ENCODE measurements around the gene ENOX2.
"Not testable (repeated sequence)": the region's sequence is repeated elsewhere in the genome, so short reads cannot be mapped to it uniquely, and the experiment has no call there.

ENOX2 gene

DNA sequence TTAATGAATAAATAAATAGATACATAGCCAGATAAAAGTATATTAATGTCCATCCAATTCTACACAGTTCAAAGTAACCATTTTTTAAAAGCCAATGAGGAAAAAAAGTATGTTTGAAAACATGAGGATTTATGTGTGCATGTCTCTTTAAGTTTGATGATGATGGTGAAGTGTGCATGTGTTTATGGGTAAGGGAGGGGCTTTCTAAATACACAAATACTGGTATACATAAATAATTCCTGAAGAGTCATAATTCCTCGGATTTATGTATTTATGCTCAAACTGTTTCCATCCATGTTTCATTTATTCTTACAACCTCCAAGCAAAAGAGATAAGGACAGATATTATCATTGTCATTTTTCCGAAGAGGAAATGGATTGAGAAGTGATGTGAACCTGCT is 75.4 kb downstream of the ENOX2 start:
- Mint-ChIP-seq H3K9me3 (no peaks in the 10 kb centered on the region), H3K27me3 (no peaks in the 10 kb centered on the region), H3K36me3 (peaks cover 0 to 3% of the 10 kb centered on the region in 2 donors), H3K27ac (no peak overlapping the region), H3K4me1 (peaks cover 4 to 25% of the 10 kb centered on the region in 2 donors), H3K4me3 (no peak overlapping the region)
- no peak for DNase-seq
- ATAC-seq (replicated peaks), result no peak

DNA sequence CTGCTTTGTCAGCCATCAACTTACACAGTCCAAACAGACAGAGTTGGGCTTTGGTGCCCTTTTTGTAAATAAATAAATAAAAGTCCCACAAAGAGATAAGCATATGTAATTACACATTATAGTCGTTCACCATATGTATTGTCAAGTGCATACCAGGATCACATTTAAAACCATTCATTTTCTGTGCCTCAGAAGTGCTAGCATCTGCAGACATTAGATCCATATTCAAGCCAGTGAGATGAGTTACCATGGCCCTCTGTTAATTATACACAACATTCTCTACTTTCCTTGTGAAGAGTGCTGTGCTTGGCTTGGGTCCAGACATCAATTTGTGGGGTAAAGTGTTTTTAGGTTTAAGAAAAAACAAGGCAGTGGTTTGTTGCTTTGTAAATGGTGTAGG is 76.8 kb downstream of the ENOX2 start:
- no peak for ATAC-seq (replicated peaks)
- Mint-ChIP-seq H3K27ac (no peak overlapping the region), H3K9me3 (no peaks in the 10 kb centered on the region), H3K4me3 (no peak overlapping the region), H3K4me1 (peaks cover 3 to 13% of the 10 kb centered on the region in 2 donors), H3K36me3 (peaks cover 0 to 3% of the 10 kb centered on the region in 2 donors), H3K27me3 (no peaks in the 10 kb centered on the region)
- no peak for DNase-seq

DNA sequence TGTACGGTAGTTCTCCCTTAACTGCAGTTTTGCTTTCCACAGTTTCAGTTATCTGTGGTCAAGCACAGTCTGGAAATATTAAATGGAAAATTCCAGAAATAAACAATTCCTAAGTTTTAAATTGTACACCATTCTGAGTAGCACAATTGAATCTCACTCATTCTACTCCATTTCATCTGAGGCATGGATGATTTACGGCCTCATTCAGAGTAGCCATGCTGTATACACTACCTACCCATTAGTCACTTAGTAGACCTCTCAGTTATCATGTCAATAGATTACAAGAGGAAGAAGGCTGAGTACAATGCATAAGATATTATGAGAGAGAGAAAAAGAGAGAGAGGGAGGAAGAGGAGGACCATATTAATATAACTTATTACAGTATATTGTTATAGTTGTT is 77.5 kb downstream of the ENOX2 start:
- ATAC-seq (replicated peaks) (no peak), DNase-seq (no peak)
- Mint-ChIP-seq H3K36me3 (peaks cover 1 to 3% of the 10 kb centered on the region in 2 donors), H3K4me1 (peaks cover 3 to 6% of the 10 kb centered on the region in 2 donors), H3K9me3 (peaks cover 0 to 2% of the 10 kb centered on the region in 2 donors), H3K4me3 (no peak overlapping the region), H3K27me3 (no peaks in the 10 kb centered on the region), H3K27ac (no peak overlapping the region)

DNA sequence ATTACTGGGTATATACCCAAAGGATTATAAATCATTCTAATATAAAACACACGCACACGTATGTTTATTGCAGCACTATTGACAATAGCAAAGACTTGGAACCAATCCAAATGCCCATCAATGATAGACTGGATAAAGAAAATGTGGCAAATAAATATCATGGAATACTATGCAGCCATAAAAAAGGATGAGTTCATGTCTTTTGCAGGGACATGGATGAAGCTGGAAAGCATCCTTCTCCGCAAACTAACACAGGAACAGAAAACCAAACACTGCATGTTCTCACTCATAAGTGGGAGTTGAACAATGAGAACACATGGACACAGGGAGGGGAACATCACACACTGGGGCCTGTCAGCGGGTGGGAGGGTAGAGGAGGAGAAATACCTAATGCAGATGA is 83.6 kb downstream of the ENOX2 start:
- not testable (repeated sequence) for DNase-seq; ATAC-seq (replicated peaks); H3K4me1 Mint-ChIP-seq; H3K9me3 Mint-ChIP-seq; H3K27me3 Mint-ChIP-seq; H3K27ac Mint-ChIP-seq; H3K4me3 Mint-ChIP-seq; H3K36me3 Mint-ChIP-seq

DNA sequence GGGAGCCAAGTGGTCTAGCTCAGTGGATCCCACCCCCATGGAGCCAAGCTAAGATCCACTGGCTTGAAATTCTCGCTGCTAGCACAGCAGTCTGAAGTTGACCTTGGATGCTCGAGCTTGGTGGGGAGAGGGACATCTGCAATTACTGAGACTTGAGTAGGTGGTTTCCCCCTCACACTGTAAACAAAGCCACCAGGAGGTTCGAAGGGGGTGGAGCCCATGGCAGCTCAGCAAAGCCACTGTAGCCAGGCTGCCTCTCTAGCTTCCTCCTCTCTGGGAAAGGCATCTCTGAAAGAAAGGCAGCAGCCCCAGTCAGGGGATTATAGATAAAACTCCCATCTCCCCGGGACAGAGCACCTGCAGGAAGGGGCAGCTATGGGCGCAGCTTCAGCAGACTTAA is 89.1 kb downstream of the ENOX2 start:
- H3K36me3 Mint-ChIP-seq, result peaks cover 6 to 11% of the 10 kb centered on the region in 2 donors
- H3K4me3 Mint-ChIP-seq; H3K4me1 Mint-ChIP-seq; H3K27me3 Mint-ChIP-seq; H3K9me3 Mint-ChIP-seq; DNase-seq; H3K27ac Mint-ChIP-seq; ATAC-seq (replicated peaks): not testable (repeated sequence)

DNA sequence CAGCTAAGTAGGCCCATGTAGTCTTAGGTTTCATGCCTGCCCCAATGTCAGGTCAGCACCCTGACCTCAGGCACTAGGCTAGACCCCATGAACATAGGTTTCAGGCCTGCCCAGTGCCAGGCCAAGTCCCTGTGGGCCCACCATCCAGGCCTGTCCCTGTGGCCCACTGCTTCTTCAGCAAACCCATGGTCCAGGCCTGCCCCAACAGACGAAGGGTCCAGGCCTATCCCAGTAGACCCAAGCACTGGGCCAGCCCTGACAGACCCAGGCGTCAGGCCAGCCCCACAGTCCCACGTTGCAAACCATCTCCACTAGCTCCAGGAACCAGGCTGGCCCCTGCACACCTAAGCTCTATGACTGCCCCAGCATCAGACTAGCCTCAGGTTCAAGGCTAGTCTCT is 92.4 kb downstream of the ENOX2 start:
- Mint-ChIP-seq H3K36me3 (peaks cover 6 to 11% of the 10 kb centered on the region in 2 donors), H3K4me3 (no peak overlapping the region), H3K27me3 (no peaks in the 10 kb centered on the region), H3K4me1 (no peaks in the 10 kb centered on the region), H3K9me3 (peaks cover 2 to 8% of the 10 kb centered on the region in 2 donors), H3K27ac (no peak overlapping the region)
- DNase-seq (no peak), ATAC-seq (replicated peaks) (no peak)

DNA sequence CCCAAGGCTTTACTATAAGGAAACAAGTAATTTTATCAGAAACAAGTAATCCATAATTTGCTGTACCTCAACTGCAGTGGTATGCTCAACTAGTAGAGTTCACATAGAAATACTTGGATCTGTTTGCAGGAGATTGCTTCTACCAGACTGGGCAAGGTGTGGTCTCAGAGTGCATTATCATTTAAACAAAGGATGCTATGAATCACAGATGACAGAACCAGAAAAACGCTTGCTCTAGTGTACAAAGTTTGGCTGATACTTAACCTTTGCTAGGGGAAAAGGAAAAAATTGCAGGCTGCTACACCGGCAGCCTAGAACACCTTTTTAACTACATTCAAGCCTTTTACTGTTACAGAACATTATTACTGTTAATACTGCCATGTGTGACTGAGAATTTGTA is 97.1 kb downstream of the ENOX2 start:
- H3K9me3 Mint-ChIP-seq, result no peaks in the 10 kb centered on the region
- H3K4me3 Mint-ChIP-seq, result no peak overlapping the region
- ATAC-seq (replicated peaks) (no peak), DNase-seq (no peak)
- H3K36me3 Mint-ChIP-seq, result no peaks in the 10 kb centered on the region
- no peaks in the 10 kb centered on the region for H3K27me3 Mint-ChIP-seq
- no peaks in the 10 kb centered on the region for H3K4me1 Mint-ChIP-seq
- no peak overlapping the region for H3K27ac Mint-ChIP-seq

DNA sequence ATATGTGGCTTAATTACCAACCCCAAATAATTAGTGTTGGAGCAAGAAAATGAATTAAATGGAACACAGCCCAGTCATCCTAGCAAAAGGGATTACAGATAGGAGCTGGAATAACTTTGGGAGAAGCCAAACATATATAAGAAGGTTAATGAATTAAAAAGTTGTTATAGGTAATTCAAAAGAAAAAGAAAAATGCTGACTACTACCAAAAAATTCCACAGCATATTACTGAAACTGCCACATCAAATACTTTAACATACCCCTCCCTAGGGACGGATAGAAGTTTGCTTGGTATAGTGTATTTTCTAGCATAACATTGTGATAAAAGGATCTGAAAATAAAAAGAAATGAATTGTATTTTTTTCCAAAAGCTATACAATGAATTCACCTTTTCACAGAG is 99.5 kb downstream of the ENOX2 start:
- H3K36me3 Mint-ChIP-seq, result no peaks in the 10 kb centered on the region
- DNase-seq, result no peak
- ATAC-seq (replicated peaks), result no peak
- no peaks in the 10 kb centered on the region for H3K9me3 Mint-ChIP-seq
- no peak overlapping the region for H3K4me3 Mint-ChIP-seq
- no peaks in the 10 kb centered on the region for H3K27me3 Mint-ChIP-seq
- no peak overlapping the region for H3K27ac Mint-ChIP-seq
- no peaks in the 10 kb centered on the region for H3K4me1 Mint-ChIP-seq

DNA sequence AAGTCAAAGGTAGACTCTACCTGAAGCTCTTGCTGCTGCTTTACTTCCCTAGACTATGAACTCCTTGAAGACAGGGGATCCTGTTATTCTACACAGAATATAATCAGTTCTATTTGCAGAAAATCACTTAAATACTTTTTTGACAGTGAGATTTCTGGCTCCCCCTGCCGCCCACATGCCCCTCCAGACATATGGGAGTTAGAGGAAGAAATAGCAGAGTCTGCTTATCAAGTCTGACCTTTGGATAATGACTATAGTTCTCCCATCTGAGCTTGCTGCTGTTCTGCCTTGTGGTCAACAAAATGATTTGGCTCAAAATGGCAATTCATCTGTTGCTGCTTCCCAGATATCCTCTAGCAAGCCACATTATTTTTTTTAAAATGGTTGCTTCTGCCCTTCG is 101.1 kb downstream of the ENOX2 start:
- Mint-ChIP-seq H3K27ac (no peak overlapping the region), H3K27me3 (no peaks in the 10 kb centered on the region), H3K9me3 (no peaks in the 10 kb centered on the region), H3K4me1 (no peaks in the 10 kb centered on the region), H3K4me3 (no peak overlapping the region), H3K36me3 (no peaks in the 10 kb centered on the region)
- ATAC-seq (replicated peaks) (no peak), DNase-seq (no peak)

DNA sequence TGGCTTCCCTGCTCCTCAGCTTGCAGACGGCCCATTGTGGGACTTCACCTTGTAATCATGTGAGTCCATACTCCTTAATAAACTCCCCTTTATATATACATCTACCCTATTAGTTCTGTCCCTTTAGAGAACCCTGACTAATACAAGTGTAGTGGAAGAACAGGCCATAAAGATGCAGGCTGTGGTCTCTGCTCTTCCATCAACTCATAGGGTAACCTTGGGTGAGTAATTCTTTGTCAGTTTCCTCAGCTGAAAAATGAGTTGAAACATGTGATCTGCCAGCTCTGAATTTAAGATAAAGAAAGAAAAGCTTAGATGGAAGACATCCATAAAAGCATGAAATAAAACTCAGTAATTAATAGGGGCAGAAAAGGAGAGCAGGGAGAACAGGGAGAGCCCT is 103.6 kb downstream of the ENOX2 start:
- Mint-ChIP-seq H3K36me3 (no peaks in the 10 kb centered on the region), H3K4me1 (no peaks in the 10 kb centered on the region), H3K9me3 (no peaks in the 10 kb centered on the region), H3K4me3 (no peak overlapping the region), H3K27ac (no peak overlapping the region), H3K27me3 (no peaks in the 10 kb centered on the region)
- DNase-seq, result no peak
- ATAC-seq (replicated peaks), result no peak

DNA sequence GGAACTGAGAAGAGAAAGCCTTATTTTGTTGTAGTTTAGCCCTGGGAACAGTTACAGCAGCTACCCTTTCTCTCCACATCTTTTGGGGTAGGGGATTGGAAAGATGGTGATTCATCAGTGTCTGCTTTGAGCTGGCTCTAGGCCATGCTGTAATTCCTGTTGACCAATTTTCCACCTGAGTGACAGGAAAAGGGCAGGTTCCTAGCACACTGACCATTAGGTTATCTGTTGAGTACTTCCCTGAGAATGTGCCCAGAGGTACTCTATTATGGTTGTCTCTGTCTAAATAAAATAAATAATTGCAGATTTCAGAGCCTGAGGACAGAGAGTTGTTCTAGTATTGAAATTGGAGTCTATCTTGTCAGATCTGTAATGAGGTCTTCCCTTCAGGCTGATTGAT is 109.0 kb downstream of the ENOX2 start:
- Mint-ChIP-seq H3K4me1 (no peaks in the 10 kb centered on the region), H3K36me3 (no peaks in the 10 kb centered on the region), H3K4me3 (no peak overlapping the region), H3K27ac (no peak overlapping the region), H3K9me3 (no peaks in the 10 kb centered on the region), H3K27me3 (no peaks in the 10 kb centered on the region)
- no peak for DNase-seq
- ATAC-seq (replicated peaks), result no peak

DNA sequence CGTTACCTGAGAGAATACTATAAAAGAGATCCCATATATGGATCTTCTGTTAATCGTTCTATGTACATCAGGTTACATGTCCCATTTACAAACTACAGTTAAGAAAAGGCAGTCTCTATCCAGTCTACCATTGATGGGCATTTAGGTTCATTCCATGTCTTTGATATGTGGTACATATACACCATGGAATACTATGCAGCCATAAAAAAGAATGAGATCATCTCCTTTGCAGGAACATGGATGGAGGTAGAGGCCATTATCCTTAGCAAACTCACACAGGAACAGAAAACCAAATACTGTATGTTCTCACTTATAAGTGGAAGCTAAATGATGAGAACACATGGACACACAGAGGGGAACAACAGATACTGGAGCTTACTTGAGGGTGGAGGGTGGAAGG is 111.1 kb downstream of the ENOX2 start:
- ATAC-seq (replicated peaks); H3K27me3 Mint-ChIP-seq; DNase-seq; H3K4me1 Mint-ChIP-seq; H3K36me3 Mint-ChIP-seq; H3K4me3 Mint-ChIP-seq; H3K9me3 Mint-ChIP-seq; H3K27ac Mint-ChIP-seq: not testable (repeated sequence)

DNA sequence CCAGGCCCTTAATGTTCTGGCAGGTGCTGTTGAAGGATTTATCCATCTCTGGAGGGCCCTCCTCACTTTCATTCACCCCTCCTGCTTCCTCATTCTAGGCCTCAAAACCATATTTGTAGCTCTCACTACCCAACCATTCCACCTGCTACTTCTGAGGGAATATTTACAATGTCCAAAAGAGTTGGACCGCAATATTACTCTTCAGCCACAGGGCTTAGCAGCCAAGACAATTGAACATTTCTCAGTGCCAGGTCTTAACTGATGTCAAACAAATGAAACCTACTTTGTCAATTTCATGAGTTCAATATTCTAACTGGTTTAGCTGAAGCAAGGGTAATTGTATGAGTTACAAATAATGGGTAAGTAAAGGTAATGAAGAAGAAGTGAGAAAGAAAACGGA is 113.2 kb downstream of the ENOX2 start:
- Mint-ChIP-seq H3K4me3 (no peak overlapping the region), H3K27me3 (no peaks in the 10 kb centered on the region), H3K36me3 (no peaks in the 10 kb centered on the region), H3K4me1 (no peaks in the 10 kb centered on the region), H3K27ac (no peak overlapping the region), H3K9me3 (no peaks in the 10 kb centered on the region)
- ATAC-seq (replicated peaks), result no peak
- no peak for DNase-seq

DNA sequence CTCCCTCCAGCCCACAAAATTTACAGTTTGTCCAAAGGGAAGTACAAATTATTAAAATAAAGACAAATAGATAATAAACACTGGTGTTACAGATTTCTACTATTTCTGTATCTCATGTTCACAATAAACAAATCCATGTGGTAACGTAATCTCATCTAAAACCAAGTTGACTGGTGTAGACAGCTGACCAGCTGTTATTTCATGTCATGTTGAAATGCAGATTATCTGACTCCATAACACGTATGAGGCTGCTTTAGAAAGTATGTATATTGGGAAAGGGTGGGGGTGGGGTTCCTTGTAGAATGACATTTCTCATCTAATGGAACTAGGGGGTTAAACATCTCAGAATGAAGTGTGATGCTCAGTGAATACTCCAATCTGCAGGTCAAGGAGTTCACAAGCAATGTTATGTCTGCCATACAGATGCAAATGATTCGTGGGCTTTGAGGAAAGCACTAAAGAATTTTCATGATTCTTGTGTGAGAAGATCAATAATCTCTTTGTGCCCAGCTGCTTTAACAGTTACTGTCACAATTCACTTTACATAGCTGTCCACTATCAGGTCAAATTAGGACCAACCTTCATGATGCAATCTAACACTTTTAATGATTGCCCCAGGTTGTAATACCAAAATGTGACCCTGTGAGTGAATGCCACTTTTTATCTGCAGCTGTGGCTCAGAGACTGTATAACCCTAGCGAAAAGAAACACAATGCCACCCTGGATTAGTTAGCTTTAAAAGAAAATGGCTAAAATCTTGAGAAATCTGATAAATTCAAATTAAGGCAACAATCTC is 114.0 kb downstream of the ENOX2 start:
- H3K4me3 Mint-ChIP-seq, result no peak overlapping the region
- no peak overlapping the region for H3K27ac Mint-ChIP-seq
- H3K36me3 Mint-ChIP-seq, result no peaks in the 10 kb centered on the region
- H3K4me1 Mint-ChIP-seq, result no peaks in the 10 kb centered on the region
- no peaks in the 10 kb centered on the region for H3K27me3 Mint-ChIP-seq
- no peak for ATAC-seq (replicated peaks)
- no peaks in the 10 kb centered on the region for H3K9me3 Mint-ChIP-seq
- DNase-seq, result no peak

DNA sequence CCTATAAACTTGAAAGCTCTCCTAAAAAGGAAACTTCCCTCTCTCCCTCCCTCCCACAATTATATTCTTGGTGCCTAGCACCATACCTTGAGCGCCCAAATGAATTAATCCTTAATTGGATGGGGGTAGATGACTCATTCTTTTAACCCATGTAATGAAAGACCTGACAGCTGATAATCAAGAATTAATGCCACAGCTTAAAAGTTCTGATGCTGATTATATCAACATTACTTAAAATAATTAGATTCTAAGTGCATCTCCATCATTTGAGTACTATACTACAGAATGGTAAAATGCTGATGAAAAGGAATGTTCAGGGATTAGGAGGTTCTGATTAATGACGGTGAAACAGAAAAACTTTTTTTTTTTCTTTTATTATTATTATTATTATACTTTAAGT is 117.0 kb downstream of the ENOX2 start:
- Mint-ChIP-seq H3K27ac (no peak overlapping the region), H3K9me3 (no peaks in the 10 kb centered on the region), H3K4me1 (no peaks in the 10 kb centered on the region), H3K27me3 (no peaks in the 10 kb centered on the region), H3K36me3 (no peaks in the 10 kb centered on the region), H3K4me3 (no peak overlapping the region)
- DNase-seq (no peak), ATAC-seq (replicated peaks) (no peak)

DNA sequence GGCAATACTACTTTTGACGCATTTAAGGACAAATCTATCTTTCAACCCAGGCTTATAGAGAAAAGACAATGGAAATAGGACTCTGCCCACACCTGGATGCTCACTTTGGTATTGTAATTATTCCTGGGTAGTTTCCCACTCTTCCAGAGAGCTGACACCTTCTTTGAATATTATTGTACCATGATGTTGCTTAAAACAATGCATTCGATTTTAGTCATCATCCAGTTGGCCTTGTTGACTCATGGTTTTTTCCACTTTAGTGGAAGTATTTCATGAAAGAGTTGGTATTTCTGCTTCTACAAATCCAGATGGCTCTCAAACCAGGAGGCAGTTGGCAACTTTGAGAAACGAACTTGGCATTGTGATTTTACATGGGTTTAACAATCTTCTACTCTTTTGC is 124.2 kb downstream of the ENOX2 start:
- no peak overlapping the region for H3K27ac Mint-ChIP-seq
- no peak overlapping the region for H3K4me3 Mint-ChIP-seq
- peaks cover 0 to 3% of the 10 kb centered on the region in 2 donors for H3K9me3 Mint-ChIP-seq
- no peaks in the 10 kb centered on the region for H3K4me1 Mint-ChIP-seq
- no peaks in the 10 kb centered on the region for H3K27me3 Mint-ChIP-seq
- ATAC-seq (replicated peaks), result no peak
- peaks cover 3 to 7% of the 10 kb centered on the region in 2 donors for H3K36me3 Mint-ChIP-seq
- no peak for DNase-seq

Data from stimulated activated naive B cell treated with anti-CD40 and anti-IgM and Interleukin-4, amounts not matched to agents 10 μg/mL and 1 μg/mL and 100 μg/mL, for 72 hours (primary cell).